Hematopoietic multipotent progenitor cell treated with erythropoietin and hydrocortisone succinate and interleukin-3 and kit ligand, for 6 days (in vitro differentiated cells): Measurements from ENCODE around the gene PRPF6.

Source experiments
- DNase-seq: peaks from one replicate; pipeline ENCODE4 v3.0.0-alpha.2; 2015

PRPF6 gene

DNA sequence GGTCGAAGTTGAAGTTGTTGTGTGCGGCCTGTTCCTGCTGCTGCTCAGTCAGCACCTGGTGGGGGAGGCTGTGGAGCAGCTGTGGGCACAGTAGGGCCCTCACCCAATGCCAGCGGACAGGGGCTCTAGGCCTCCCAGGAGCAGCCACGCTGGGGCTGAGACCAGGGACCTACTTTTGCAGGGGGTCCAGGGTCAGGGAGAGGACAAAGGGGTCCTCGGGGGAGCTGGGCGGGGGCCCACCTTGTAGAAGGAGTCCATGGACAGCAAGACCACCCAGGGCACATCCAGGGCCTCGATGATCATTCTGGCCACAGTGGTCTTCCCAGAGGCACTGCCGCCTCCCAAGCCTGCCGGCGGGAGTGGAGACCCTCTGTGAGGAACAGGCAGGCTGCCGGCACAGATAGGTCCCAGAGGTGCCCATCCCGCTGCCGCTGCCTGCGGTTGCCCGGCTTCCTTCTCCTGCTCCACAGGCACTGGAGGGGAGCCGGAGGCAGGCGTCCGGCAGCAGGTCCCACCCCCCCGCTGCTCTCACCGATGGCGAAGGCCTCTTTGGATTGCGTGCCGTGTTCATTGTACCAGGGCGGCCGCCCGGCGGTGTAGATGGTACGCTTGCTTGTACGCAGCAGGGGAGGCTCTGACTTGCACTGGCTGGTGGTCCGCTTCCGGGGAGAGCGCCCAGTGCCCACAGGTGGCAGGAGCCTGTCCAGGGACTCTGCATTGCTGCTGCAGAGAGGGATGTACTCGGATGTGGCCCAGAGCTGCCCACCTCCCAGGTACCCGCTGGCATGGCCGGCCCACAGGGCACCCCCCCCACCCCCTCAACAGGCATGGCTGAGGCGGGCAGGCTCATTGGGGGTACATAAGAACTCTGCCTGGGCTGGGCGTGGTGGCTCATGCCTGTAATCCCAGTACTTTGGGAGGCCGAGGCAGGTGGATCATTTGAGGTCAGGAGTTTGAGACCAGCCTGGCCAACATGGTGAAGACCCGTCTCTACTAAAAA, 34.7 kb upstream of the PRPF6 start:
- DNase-seq = no peak

GRCh38 chr20:63946986-63947637, 33.8 kb upstream of the PRPF6 start:
- DNase-seq = no peak

DNA sequence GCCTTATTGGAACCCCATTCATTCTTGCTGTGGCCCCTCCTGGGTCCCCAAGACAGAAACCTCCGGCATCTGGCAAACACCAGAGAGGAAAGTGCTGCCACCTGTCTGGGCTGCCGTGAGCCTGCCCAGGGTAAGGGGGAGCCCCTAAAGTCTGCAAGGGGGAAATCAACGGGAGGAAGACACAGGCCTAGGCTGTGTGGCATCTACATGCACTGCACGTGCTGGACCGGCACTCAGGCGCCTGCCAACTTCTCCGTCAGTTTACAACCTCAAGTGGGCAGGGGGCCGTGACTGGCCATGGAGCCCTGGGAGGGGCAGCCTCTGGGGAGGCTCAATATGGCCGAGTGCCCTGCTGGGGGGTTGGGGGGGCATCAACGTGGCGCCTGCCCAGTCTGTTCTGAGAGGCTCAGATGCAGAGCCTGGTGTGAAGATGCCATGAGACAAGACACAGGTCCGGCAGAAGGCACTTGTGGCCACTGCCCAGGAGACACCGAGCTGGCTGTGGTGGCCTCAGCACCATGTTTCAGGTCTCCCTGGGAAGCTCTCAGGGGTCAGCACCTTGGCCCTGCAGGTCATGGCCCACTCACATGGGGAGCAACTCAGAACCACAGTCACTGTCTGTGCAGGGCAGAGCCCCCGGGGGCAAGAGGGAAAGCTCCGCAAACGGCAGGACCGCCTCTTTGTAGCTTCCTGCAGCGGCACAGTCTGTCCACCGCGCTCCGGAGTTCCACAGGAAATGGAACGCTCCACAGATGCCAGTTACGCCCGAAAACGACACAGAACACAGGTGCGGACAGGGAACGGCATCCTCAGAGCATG, 33.1 kb upstream of the PRPF6 start:
- DNase-seq = peak; percentile 12

- no peak for DNase-seq
Observed at GRCh38 chr20:63950701-63951397, 30.1 kb upstream of the PRPF6 start.

GRCh38 chr20:63951398-63952209, 29.3 kb upstream of the PRPF6 start:
- peak; percentile 10 for DNase-seq

- DNase-seq = no peak
Observed at GRCh38 chr20:63952210-63952535, 28.8 kb upstream of the PRPF6 start.

DNA sequence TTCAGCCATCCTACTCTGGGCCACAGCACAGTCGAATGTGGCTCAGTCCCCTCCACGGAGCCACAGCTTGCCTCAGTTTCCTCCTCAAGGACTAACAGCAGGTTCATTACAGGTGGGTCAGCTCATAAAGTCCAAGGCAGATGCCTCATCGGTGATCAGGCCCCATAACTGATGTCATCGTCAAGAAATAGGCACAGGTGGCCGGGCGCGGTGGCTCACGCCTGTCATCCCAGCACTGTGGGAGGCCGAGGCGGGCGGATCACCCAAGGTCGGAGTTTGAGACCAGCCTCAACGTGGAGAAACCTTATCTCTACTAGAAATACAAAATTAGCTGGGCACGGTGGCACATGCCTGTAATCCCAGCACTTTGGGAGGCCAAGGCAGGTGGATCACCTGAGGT, 28.2 kb upstream of the PRPF6 start:
- DNase-seq = no peak

GRCh38 chr20:63953764-63954429, 27.0 kb upstream of the PRPF6 start:
- DNase-seq = no peak

GRCh38 chr20:63955281-63955826, 25.6 kb upstream of the PRPF6 start:
- DNase-seq = peak; percentile 49

DNA sequence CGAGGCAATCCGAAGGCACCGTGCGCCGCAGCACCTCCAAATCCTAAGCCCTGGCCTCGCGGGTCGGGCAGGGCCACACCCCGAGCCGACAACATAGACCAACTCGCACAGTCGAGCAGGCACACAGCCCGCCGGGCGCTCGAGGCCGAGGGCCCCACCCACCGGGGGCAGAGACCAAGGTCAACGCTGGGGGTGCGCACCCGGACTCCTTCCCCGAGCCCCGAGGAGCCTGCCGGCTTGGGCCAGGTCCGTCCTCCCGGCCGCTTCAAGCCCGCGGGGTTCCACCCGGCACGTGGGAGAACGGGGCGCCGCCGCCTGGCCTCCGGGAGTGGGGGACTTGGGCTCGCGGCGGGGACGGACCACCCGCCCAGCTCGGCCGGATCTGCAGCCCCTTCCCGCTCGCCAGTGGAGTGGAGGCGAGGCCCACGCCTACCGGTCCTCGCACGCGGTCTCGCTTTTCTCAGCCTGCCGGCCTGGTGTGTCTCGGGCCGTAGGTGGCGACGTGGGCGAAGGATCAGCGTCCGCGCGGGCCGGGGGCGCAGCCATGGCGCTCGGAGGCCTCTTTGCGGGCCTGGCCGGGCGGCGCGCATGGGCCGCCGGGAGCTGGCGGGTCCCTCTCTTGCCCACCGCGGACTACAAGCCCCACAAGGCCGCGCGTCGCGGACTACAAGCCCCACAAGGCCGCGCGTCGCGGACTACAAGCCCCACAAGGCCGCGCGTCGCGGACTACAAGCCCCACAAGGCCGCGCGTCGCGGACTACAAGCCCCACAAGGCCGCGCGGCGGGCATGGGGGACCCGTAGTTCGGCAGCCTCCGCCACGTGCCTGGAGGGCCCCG, 24.9 kb upstream of the PRPF6 start, which contains the start of gene UCKL1:
TSS of gene UCKL1 (minus strand) at position 590 of the 837 bp plus-strand sequence. CDS start at position 546, 44 bp downstream.
- peak; percentile 95 for DNase-seq

- DNase-seq = no peak
Observed at GRCh38 chr20:63956664-63957003, 24.3 kb upstream of the PRPF6 start.

DNA sequence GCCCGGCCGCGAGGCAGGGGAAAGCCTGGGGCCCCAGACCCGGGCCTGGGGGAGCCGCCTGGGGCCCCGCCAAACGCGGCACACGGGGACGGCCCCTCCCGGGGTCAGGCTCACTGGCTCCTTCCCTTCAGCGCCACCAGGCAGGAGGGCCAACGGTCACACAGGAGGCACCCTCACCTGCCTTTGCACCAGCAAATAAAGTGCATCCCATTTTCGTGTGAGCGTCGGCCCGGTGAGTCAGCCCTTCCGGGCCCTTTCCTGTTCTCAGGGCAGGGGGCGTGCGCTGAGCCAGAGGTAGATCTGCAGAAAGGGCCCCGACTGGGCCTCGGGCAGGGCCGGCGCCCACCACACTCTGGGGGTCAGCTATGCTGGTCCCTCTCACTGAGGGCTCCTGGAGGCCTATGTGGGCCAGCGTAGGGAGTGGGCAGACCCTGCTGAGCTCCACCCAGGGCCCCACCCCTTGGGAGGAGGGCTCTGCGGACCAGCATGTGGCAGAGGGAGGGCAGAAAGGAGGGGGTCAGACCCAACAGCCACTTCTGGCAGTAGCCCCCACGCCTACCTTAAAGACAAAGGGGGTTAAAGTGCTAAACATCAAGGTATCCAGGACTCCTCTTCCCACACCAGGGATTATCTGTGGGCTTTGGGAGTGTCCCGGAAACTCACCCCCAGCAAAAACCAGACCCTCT, 23.8 kb upstream of the PRPF6 start:
- peak; percentile 85 for DNase-seq

GRCh38 chr20:63957690-63958441, 23.1 kb upstream of the PRPF6 start:
- peak; percentile 28 for DNase-seq

DNA sequence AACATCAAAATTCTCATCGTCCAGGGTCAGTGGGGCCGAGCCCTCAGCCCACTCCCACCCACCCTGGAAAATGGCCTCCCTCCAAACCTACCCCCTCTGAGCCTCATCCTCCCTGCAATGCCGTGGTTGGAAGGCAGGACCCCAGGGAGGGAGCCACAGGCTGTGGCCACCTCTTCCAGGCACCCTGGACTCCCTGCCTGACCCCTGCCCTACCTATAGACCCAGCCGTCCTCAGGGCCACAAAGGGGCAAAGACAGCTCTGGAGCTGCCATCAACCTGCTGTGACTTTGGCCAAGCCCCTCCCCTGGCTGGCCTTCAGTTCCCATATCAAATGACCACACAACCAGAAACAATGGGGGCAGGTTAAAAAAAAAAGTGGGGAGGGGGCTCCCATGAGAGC, 22.5 kb upstream of the PRPF6 start:
- no peak for DNase-seq

- no peak for DNase-seq
Observed at GRCh38 chr20:63958964-63959698, 21.8 kb upstream of the PRPF6 start.

- DNase-seq = no peak
Observed at GRCh38 chr20:63959699-63960075, 21.2 kb upstream of the PRPF6 start.
